K562 (cell line): ENCODE measurements around the gene TJP2. TPM values are rescaled to one million over a fixed set of nuclear protein-coding genes. Genes with fewer than 3 reads are reported as not detected.

Experiments
- CHD2 ChIP-seq: IDR thresholded peaks from 2 replicates; pipeline ENCODE4 v1.6.1; 2011; ENCODE audit warnings: low read depth, low read length
- CREB3 ChIP-seq: fragments of 450-650 bp; conservative IDR thresholded peaks from 2 replicates; pipeline ENCODE4 v1.6.1; 2016; ENCODE audit warnings: missing genetic modification characterization, low read depth, mild to moderate bottlenecking, missing compliant biosample characterization, moderate library complexity
- DDX20 ChIP-seq: fragments of 450-650 bp; IDR thresholded peaks from 2 replicates; pipeline ENCODE4 v1.6.1; 2016; ENCODE audit warnings: missing genetic modification characterization, low read depth, mild to moderate bottlenecking, missing compliant biosample characterization, moderate library complexity
- ELK3 ChIP-seq: fragments of 450-650 bp; formaldehyde crosslinking; IDR thresholded peaks from 2 replicates; pipeline ENCODE4 v1.4.0; 2020; ENCODE audit warnings: mild to moderate bottlenecking
- EP300 ChIP-seq: IDR thresholded peaks from 2 replicates; pipeline ENCODE4 v1.6.1; 2012; ENCODE audit warnings: low read length, improper control_type of control experiment
- HOXB6 ChIP-seq: fragments of 250-450 bp; sonication (Bioruptor Pico); IDR thresholded peaks from 2 replicates; pipeline ENCODE4 v1.5.1; 2022; ENCODE audit warnings: mild to moderate bottlenecking, borderline replicate concordance
- ILF3 ChIP-seq: fragments of 450-650 bp; IDR thresholded peaks from 2 replicates; pipeline ENCODE4 v1.6.1; 2018; ENCODE audit warnings: antibody characterized with exemption, mild to moderate bottlenecking, moderate library complexity, borderline replicate concordance
- KHSRP ChIP-seq: fragments of 450-650 bp; IDR thresholded peaks from 2 replicates; pipeline ENCODE4 v1.6.1; 2017
- LARP7 ChIP-seq: fragments of 450-650 bp; IDR thresholded peaks from 2 replicates; pipeline ENCODE4 v1.6.1; 2016
- MEF2A ChIP-seq: IDR thresholded peaks from 2 replicates; pipeline ENCODE4 v1.6.1; 2011; ENCODE audit warnings: low read depth, mild to moderate bottlenecking, low read length, moderate library complexity; ENCODE audit not compliant: control insufficient read depth
- MYC ChIP-seq, 2 experiments: fragments of 250-450 bp in 1 of 2; sonication (Bioruptor Pico) in 1 of 2; IDR thresholded peaks; 2 replicates each; pipeline versions ENCODE4 v1.5.1 to v1.6.1; 2012 to 2021; ENCODE audit warnings: low read depth in 2 of 2, borderline replicate concordance in 1 of 2, improper control_type of control experiment in 1 of 2, low read length in 1 of 2, mild to moderate bottlenecking in 1 of 2, moderate library complexity in 1 of 2
- NR2C1 ChIP-seq, 2 experiments: fragments of 450-650 bp; IDR thresholded peaks; 2 replicates each; pipeline ENCODE4 v1.6.1; 2017; ENCODE audit warnings: mild to moderate bottlenecking in 2 of 2, antibody characterized with exemption in 1 of 2, inconsistent platforms in 1 of 2, missing compliant biosample characterization in 1 of 2, missing genetic modification characterization in 1 of 2
- PYGO2 ChIP-seq: fragments of 450-650 bp; IDR thresholded peaks from 2 replicates; pipeline ENCODE4 v1.6.1; 2016; ENCODE audit warnings: mild to moderate bottlenecking, missing genetic modification characterization, moderate library complexity, missing compliant biosample characterization
- RNF219 ChIP-seq: fragments of 250-450 bp; sonication (Bioruptor Pico); IDR thresholded peaks from 2 replicates; pipeline ENCODE4 v1.5.0; 2022; ENCODE audit warnings: mild to moderate bottlenecking
- SMARCA4 ChIP-seq: fragments of 450-650 bp; IDR thresholded peaks from 2 replicates; pipeline ENCODE4 v1.6.1; 2016
- SMARCA5 ChIP-seq: fragments of 450-650 bp; IDR thresholded peaks from 2 replicates; pipeline ENCODE4 v1.6.1; 2016
- SRSF1 ChIP-seq: fragments of 200-400 bp; formaldehyde crosslinking; IDR thresholded peaks from 2 replicates; pipeline ENCODE4 v1.6.1; 2017; ENCODE audit warnings: mild to moderate bottlenecking, low read depth, low read length, moderate library complexity
- TAF7 ChIP-seq: fragments of 450-650 bp; IDR thresholded peaks from 2 replicates; pipeline ENCODE4 v1.6.1; 2016; ENCODE audit warnings: missing genetic modification characterization, missing compliant biosample characterization
- XRCC5 ChIP-seq: fragments of 200-400 bp; formaldehyde crosslinking; IDR thresholded peaks from 2 replicates; pipeline ENCODE4 v1.6.1; 2017; ENCODE audit warnings: low read depth, mild to moderate bottlenecking, low read length
- ZBTB34 ChIP-seq: fragments of 250-450 bp; sonication (Bioruptor Pico); IDR thresholded peaks from 2 replicates; pipeline ENCODE4 v1.8.0; 2021; ENCODE audit warnings: mild to moderate bottlenecking, moderate library complexity
- ZNF280B ChIP-seq: fragments of 250-450 bp; sonication (Bioruptor Pico); IDR thresholded peaks from 2 replicates; pipeline ENCODE4 v1.5.1; 2021; ENCODE audit warnings: mild to moderate bottlenecking
- polyA plus RNA-seq, 8 experiments: library from polyadenylated mRNA; depleted of rRNA in 4 of 8; stranded (reverse) in 5 of 8; unstranded in 3 of 8; fragments of >200 nt; fragmentation: Nextera tagmentation in 2 of 8; fragmentation: Illumina TruSeq in 1 of 8; extraction: Ambion mirVana in 2 of 8; extraction: Trizol in 1 of 8; gene quantifications; 2 replicates each; pipeline versions ENCODE4 v1.2.1 to v1.2.3, GENCODE V29; 2011 to 2014; ENCODE audit warnings: inconsistent platforms in 1 of 8, missing spikeins in 1 of 8
- total RNA-seq, 7 experiments: library from RNA; depleted of rRNA in 6 of 7; stranded (reverse); fragments of >200 nt in 6 of 7; fragmentation: Illumina TruSeq in 2 of 7; extraction: Trizol in 2 of 7; gene quantifications; 2 replicates each; pipeline versions ENCODE4 v1.2.1 to v1.2.3, GENCODE V29; 2011 to 2021; ENCODE audit warnings: low replicate concordance in 1 of 7

The TJP2 gene
- total and polyA plus RNA-seq, 9 of the 15 experiments (the other 6 are each of a cell fraction or from before 2014, with no cell fraction given): 4.0 to 24.1 (median 16.8) TPM

- TF ChIP-seq RNF219 (CRISPR knock-in tag) (no peak), EP300 (peak; percentile 99), MEF2A (peak; percentile 90), ZNF280B (CRISPR knock-in tag) (no peak), SRSF1 (no peak), PYGO2 (tag) (0 out of 2 replicates have a peak, but pooled peaks have one; percentile 66), CREB3 (0 out of 2 replicates have a peak, but pooled peaks have one; percentile 26), NR2C1 (IDR thresholded peaks at IDR 0.05) (no peak), NR2C1 (tag; IDR thresholded peaks at IDR 0.05) (peak; percentile 62), TAF7 (no peak), DDX20 (tag) (no peak), LARP7 (no peak), ELK3 (CRISPR knock-in tag) (no peak), HOXB6 (CRISPR knock-in tag) (no peak), XRCC5 (no peak), SMARCA4 (peak; percentile 98), KHSRP (0 out of 2 replicates have a peak, but pooled peaks have one; percentile 54), ILF3 (no peak), ZBTB34 (CRISPR knock-in tag) (no peak), SMARCA5 (no peak), CHD2 (no peak), MYC (IDR thresholded peaks at IDR 0.05; ENCODE audit: low read depth, low read length) (no peak), MYC (CRISPR knock-in tag; IDR thresholded peaks at IDR 0.05; ENCODE audit: borderline replicate concordance, low read depth) (no peak)
Measured at GRCh38 chr9:69215774-69216485, 41.9 kb downstream of the TJP2 start (continued).
